Astrocyte of the spinal cord (primary cell): ENCODE measurements around the gene ROR1.

Source experiments
- DNase-seq: peaks from one replicate; pipeline ENCODE4 v3.0.0; 2011; ENCODE audit warnings: low read depth, low spot score
- H3K4me3 ChIP-seq: 2 replicates; pipeline ENCODE4 v1.5.1; 2011; ENCODE audit warnings: low read depth, mild to moderate bottlenecking, low read length, moderate library complexity
- in situ Hi-C: cut with HindIII; loops from 2 replicates; pipeline ENCODE4 v1.10.0; 2017; ENCODE audit warnings: low sequenced_read_pairs
- TF ChIP-seq, protein P1 (sequence below): IDR thresholded peaks from 2 replicates; pipeline ENCODE4 v1.5.1; 2012; ENCODE audit warnings: low read depth, mild to moderate bottlenecking, low read length, inconsistent platforms

ROR1 gene

GRCh38 chr1:63987628-63988024 lies 213.8 kb downstream of the ROR1 start:
- no peak overlapping the region for H3K4me3 ChIP-seq
- in situ Hi-C loops, result no loop called here

GRCh38 chr1:63988941-63989340 lies 215.1 kb downstream of the ROR1 start:
- DNase-seq, result no peak
- in situ Hi-C loops, result no loop called here
- H3K4me3 ChIP-seq, result no peak overlapping the region
- TF ChIP-seq, protein P1, sequence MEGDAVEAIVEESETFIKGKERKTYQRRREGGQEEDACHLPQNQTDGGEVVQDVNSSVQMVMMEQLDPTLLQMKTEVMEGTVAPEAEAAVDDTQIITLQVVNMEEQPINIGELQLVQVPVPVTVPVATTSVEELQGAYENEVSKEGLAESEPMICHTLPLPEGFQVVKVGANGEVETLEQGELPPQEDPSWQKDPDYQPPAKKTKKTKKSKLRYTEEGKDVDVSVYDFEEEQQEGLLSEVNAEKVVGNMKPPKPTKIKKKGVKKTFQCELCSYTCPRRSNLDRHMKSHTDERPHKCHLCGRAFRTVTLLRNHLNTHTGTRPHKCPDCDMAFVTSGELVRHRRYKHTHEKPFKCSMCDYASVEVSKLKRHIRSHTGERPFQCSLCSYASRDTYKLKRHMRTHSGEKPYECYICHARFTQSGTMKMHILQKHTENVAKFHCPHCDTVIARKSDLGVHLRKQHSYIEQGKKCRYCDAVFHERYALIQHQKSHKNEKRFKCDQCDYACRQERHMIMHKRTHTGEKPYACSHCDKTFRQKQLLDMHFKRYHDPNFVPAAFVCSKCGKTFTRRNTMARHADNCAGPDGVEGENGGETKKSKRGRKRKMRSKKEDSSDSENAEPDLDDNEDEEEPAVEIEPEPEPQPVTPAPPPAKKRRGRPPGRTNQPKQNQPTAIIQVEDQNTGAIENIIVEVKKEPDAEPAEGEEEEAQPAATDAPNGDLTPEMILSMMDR, result no peak

More at GRCh38 chr1:63987628-63988024, 213.8 kb downstream of the ROR1 start:
- TF ChIP-seq, protein P1, result no peak
- DNase-seq, result no peak

GRCh38 chr1:63991685-63992084 lies 217.9 kb downstream of the ROR1 start:
- TF ChIP-seq, protein P1, result no peak
- no peak for DNase-seq
- no peak overlapping the region for H3K4me3 ChIP-seq
- in situ Hi-C loops, result no loop called here

DNA sequence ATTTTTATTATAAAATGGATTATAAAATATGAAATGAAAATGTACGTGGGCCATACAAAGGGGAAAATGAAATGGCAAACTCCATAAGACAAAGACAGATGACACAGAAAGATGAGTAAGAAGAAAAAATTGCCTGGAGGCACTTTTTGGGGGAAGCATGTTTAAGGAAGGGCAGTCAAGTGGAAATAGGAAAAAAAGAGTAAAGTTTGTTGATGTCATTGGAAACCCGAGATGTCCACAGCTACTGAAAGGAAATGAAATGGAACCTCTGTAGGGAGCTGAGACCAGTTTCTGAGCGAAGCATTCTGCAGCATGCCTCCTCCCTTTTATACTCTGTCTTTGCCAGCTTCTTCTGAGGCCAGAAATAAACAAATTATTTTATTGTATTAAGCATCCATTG lies 226.2 kb downstream of the ROR1 start:
- no peak overlapping the region for H3K4me3 ChIP-seq
- in situ Hi-C loops, result no loop called here
- TF ChIP-seq, protein P1, result no peak
- peak; percentile 48 for DNase-seq

- in situ Hi-C loops, result no loop called here
- TF ChIP-seq, protein P1, result no peak
- no peak for DNase-seq
- no peak overlapping the region for H3K4me3 ChIP-seq
Observed at GRCh38 chr1:64001038-64001437, 227.2 kb downstream of the ROR1 start.

DNA sequence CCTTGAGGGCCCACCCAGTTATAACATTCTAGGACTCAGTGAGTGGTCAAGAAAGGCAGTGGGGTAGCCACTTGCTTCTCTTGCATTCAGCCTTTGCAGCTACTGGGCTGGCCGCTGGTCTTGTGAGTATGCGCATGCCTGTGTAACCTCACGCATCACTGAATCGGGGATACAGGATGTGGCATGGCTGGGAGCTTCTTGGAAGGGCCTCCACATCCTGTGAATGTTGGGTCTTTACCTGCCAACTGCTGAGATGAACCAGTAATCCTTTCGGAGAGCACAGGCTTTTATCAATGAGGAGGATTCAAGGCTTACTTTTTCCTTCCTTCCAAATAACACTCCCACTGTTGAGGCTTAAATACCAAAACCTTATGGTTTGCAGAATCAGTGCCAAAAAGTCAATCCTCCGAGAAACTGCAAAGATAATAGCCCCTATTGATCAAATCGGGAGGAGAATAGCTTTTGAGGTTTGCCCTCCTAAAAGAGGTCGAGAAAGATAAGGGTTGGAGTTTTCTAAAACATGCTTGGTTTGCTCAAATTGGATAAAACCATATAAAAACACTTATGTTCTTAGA lies 230.7 kb downstream of the ROR1 start:
- TF ChIP-seq, protein P1, result no peak
- DNase-seq, result peak; percentile 24
- H3K4me3 ChIP-seq, result no peak overlapping the region
- in situ Hi-C loops, result no loop called here
